Measurements from ENCODE around the gene AGBL4.

AGBL4 gene

DNA sequence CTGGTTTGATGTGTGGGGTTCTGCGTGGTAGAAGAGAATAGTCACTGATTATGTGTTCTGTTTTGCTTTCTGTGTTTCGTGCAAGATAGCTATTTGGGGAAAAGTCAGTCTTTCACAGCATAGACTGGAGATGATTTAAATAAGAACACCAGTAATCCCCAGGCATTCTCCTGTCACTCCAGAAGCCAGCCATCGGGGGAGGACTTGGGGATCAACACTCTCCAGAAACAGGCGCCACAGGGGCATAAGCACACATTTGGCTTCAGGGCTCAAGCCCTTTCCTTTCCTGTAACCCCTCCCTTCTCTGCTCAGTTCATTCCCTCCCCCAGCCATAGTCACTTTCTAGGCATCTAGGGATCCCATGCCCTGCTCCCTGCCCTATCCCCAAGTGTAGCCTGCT, 1149.8 kb downstream of the AGBL4 start:
- DNase-seq: no peak

DNA sequence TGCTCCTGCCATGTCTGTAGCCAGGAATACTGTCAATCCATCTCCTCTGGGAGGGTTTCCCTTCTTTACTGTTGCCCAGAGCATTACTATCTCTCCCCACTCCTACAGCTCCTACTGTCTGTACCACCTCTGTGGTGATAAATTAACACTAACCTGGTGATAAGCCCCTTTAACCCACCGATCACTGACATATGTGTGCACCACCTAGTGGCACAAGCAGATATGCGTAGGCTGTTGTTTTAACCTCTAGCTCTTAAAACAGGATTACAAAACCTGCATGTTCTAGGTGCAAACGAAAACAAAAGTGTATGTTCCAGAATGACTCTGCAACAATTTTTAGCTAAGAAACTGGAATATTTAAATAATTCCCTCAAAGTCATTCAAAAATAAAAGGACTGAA, 1153.2 kb downstream of the AGBL4 start:
- no peak for DNase-seq

DNA sequence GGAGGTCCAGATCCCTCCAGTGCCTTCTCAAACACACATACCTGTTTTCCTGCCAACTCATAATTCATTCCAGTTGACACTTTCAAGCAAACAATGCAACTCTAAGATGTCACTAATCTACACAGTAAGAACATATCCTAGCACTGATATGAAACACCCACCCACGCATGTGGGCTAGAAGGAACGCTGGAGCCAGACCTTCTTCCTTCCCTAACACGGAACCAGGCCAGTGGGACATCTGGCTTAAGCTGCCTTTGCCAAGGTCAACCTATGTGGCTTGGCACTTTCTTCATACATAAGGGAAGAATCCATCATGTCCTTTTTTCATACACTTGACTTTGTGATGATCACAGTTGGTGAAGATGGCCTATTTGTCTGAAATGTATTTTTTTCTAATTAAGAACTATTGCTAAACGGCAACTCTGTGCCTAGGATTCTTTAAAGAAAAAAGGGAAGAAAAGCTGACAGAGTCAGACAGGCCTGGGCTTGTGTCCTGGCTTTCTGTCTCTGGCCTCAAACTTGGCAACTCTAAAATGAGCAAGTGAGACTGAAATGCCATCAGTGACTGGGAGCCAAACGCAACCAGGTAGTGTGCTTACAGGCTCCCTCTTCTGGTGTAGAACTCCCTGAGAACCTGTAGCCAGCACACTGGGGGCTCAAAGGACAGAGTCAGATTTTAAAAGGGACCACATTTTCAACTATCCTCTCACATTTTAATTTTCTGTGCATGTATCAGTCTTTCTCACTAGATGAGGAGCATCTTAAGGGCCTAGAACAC, 1154.4 kb downstream of the AGBL4 start:
- no peak for DNase-seq

DNA sequence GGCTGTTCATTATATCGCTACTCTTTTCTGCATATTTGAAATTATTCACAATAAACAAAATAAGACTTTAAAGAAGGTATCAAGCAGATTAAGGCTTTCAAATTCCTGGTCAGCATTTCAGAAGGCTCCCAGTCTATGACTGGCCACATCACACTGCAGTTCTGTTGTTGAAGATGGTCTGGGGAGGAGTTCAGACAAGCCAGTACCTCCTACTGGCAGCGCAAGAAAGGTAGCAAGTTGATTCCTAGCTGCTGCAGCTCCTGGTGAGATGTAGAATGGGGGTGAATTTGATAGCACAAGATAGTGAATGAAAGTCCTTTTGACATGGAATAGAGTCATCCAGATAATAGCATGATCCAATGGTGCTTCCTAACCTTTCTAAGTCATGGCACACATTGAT, 1158.8 kb downstream of the AGBL4 start:
- no peak for DNase-seq

DNA sequence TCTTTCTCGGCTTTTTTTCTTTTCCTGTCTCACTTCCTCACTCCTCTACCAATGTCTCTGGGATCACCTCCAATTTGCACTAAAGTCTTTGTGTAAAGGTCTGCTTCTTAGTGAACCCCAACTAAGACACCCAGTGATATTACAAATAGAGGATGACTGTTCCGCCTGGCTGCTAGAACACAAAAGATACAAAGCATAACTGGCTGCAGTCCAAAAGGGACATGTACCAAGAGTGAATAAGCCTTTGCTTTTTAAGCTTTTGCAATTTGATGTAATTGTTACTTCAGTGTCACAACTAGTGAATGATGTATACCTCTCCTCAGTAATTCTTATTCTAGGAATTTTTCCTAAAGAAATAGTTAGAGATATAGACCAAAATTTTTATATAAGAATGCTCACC, 1164.3 kb downstream of the AGBL4 start:
- DNase-seq: no peak

DNA sequence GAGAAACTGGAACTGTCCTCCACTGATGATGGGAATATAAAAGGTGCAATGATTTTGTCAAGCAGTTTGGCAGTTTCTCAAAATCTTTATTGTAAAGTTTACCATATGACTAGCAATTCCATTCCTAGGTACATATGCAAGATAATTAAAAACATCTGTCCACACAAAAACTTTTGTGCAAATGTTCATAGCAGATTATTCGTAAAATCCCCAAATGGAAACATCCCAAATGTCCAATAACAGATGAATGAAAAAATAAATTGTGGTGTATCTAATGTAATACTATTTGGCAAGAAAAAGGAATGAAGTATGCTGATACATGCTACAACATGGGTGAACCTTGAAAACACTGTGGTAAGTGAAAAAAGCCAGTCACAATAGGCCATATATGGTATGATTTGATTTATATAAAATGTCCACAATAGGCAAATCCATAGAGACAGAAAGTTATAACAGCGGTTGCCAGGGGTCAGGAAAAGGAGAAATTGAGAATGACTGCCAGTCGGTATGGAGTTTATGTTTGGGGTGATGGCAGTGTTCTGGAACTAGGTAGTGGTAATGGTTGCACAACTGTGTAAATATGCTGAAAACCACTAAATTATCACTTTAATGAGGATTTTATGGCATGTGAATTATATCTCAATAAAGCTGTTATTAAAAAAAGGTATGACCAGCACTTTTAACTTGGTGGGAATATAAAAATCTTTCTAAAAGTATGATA, 1165.4 kb downstream of the AGBL4 start:
- no peak for DNase-seq

DNA sequence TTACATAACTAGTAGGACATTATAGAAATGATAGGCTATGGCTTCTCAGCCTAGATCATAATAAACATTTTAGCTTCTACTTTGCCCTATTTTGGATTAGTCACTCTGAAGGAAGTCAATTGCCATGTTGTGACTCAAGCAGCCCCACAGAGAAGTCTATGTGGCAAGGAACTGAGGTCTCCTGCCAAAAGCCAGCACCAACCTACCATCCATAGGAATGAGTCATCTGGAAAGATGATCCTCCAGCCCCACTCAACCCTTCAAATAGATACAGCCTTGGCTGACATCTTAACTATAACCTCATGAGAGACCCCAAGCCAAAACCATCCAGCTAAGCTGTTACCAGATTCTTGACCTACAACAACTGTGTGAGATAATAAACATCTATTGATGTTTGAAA, 1170.7 kb downstream of the AGBL4 start:
- no peak for DNase-seq

DNA sequence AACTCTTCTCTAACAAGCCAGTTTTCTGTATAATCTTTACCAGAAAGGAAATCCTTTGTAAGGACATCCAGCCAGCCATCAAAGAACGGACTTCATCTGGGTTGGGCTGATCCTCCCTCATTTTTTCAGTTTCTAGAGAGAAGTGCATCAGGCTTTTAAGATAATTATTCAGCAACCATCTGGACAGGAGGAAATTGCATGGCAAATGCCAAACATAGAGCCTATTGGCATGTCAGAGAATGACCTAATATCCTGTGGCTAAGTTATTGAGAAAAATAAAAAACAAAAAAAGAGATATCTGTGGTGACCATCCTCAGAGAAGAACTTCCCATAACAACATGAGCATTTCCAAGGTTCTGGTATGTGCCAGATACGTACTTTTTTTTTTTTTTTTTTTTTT, 1172.1 kb downstream of the AGBL4 start:
- DNase-seq: no peak

DNA sequence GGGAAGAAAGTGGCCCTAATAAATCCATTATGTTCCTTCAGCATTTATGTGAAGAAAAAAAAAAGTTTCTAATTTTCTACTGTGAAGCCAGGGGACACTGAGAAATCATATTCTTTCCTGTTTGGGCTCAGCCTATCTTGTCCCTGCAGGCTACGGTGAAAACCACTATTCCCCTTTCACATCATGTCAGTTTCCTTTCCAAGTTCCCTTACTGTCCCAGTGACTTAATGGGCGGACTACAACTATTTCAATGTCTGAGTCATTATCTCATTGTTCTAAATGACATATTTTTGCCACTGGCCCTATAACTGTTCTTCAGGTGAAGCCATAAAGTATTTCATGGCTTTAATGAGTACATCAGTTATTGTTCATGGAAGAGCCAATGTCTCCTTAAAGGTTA, 1175.7 kb downstream of the AGBL4 start:
- no peak for DNase-seq

DNA sequence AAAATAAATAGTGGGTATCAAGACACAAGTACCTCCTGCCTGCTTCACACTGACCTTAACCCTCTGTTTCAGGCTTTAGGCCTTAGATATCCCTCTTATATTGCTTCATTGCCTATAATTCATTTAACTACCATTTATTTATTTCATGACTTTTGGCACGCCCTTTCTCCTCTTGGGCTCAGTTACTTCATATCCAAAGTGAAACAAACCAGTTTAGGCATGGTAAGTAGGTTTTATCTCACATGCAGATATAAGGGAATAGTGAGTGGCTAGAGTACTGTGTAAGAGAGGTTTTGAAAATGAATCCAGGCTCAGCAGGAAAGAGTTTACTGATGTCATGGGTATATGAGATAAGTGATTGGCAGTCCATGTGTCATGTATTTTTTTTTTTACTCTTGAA, 1177.3 kb downstream of the AGBL4 start:
- no peak for DNase-seq

DNA sequence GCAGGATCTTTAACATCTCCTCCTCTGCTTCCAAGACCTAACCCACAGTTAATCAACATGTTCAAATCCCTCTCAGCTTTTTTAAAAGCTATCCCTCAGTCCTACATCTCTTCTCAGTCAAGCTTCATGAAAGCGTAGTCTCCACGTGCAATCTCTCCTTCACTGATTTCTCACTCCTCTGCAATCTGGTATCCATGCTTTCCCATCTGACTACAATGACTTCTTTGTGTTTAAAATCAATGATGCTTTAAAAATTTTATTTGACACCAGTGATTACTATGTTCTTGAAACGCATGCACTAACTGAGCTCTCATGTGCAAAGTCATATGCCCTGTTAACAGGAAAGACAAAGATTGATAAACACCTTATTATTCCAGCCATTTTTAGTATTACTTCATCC, 1179.6 kb downstream of the AGBL4 start:
- no peak for DNase-seq

DNA sequence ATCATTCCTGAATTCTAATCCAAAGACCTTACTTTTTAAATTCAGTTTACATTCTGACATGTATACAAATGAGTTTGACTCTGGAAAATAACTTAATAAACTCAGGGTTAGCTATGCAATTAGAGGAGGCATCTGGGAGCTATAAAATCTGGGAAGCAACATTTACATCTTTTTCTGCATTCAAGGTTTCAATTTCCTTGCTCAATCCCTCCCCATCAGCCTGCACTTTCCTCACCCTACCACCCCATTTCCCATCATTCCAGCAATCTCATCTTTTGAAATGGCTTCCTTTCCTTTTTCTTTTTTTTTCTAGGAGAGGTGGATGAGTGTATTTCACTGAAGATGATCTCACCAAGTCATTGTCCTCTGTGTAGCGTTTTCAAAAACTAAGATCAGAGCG, 1181.8 kb downstream of the AGBL4 start:
- DNase-seq: no peak

DNA sequence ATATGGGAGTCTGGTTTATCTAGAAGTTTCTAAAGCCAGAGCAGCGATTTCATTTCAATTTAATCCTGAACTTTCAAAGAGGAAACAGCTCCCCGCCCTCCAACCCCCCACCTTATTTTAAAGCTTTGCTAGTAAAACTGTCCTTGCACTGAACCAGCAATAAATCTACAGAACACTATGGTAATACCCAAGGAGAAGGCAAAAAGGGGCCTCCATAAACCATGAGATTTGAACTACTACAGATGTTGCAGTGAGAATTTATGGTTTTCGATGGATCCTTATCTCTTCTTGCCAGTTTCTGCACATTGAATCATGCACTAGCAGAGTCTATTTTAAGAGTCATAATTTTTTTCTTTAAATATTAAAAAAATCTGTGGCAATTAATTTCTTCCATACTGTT, 1182.3 kb downstream of the AGBL4 start:
- DNase-seq: no peak

DNA sequence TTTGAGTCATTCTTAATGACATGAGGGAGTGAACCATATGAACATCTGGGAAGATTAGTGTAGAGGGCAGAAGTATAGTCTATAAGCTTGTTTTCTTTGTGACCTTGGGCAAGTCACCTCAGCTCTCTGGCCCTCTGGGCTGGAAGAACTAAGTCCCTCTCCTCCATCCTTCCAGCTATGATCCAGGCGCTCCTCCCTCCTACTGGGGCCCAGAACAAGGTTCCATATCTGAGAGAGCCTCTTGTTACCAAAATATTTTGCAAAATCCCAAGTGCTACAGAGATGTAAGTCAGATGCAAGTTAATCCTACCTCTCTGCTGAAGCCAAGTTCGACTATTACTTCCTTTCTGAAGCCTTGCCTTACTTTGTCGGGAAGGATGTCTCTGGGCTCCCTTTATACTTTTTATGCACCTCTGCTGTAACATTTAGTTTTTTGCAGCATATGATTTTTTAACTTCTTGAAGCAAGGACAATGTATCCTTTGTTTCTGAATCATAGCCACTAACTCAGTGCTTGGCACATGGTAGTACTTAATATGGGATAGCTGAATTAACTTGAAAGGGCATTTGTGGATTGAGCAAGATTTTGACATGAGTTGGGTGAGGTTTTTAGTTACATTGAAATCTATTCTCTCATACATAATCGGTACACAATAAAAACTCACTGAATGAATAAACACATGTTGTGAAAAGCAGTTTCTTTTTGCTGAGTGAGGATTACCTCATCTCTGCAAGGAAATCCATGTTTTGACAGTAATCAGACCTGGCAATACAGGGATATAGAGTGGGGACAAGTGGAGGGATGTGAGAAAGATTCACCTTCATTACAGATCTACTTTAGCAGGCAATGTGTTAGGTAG, 1192.4 kb downstream of the AGBL4 start:
- no peak for DNase-seq

DNA sequence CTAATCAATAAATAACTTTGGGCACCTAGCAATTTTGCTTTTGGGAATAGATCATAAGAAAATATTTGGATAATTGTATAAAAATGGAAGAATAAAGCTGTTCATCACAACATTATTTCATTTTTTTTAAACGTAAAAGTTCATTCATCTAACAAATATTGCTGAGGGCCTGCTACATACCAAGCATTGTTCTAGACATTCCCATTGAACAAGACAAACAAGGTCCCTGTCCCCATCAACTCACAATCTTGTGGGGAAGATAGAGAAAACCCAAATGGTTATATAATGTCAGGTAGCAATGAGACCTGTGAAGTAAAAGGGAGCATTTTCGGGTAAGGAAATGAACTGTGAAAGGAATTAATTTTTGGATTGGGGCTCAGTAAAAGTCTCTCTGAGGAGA, 1193.0 kb downstream of the AGBL4 start:
- no peak for DNase-seq

DNA sequence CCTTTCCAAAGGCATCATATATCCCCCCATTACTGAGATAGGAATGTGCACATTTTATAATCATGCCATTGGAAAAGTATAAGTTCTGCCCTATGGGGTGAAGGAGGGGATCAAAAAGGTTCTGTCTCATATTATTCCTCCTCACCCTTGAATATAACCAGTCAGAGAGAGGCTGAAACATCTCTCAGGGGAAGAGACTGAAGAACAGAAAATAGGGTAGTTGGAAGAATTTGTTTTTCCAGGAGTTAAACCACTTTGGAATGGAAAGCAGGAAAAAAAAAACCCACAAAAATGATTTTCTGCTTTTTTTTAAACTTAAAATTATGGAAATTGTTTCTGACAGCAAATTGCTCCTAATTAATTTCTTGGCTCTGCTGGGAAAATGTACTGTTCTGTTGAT, 1194.3 kb downstream of the AGBL4 start:
- no peak for DNase-seq

DNA sequence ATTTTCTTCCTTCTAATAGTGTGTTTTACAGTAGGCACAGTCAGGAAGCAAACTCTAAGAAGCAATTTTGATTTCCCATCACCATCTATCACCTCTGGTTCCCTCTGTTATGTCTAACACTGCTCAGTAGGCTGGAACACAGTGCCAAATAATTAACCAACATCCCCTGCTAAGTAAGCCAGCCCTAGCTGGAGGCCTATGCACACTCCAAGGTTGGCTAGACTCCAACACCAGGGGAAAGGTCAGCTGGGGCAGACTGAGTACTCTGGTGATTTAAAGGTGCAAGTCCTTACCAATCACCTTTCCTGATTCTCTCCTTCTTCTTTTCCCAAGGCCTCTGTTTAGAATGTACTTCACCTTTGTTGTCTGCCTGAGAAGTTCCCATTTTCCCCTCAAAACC, 1200.6 kb downstream of the AGBL4 start:
- no peak for DNase-seq

DNA sequence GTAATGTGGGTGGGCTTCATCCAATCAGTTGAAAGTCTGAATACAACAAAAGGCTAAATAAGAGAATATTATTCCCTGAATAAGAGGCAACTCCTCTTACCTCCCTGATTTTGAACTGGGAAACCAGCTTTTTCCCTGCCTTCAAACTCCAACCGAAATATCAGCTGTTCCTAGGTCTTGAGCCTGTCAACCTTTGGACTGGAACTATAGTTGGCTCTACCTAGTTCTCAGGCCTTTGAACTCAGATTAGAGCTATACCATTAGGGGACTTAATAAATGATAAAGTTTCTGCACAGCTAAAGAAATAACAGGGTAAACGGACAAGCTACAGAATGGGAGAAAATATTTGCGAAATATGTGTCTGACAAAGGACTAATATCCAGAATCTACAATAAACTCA, 1203.3 kb downstream of the AGBL4 start:
- DNase-seq: no peak

DNA sequence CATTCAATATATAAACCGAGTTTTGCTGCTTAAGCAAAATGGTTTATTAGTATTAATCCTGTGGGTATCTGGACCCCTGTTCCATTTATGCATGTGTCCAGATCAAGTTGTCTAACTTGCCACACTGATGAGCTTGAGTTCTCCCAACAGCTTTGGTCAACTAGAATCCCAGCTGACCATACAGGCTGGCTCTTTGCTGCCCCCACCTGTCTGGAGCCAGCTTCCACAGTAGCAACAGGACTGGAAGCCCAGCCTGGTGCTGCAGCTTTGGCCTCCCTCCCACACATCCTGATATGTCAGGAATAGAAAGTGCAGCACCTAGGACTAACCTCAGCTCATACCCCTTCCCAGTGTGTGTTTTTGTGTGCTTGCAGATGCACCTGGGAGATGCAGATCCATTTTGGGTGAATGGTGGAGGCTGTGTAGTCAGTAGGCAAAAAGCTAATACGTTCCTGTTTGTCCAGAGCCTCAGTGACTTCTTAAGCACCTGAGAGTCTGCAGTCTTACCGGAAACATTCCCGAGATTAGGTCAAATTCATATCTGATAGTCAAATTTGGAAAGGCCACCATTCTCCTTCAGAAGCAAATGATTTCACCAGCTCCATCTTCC, 1206.1 kb downstream of the AGBL4 start:
- no peak for DNase-seq

DNA sequence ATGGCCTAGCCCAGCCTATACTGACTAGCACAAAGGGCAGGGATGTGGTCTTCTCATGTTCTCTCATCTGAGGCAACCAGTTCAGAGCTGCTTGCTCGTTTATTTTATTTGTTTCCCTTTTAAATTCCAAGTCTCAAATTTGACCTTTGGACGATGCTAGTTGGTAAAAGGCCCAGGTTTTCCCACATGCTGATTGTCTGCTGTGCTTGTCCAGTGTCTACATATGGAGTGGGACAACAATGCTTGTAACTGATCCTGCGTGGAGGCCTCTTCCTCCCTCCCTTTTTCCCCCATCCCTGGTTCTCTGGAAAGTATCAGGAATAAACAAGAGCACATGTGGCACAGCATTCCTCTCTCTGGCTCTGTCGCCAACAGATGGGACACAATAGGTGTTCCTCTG, 1213.0 kb downstream of the AGBL4 start:
- no peak for DNase-seq

DNA sequence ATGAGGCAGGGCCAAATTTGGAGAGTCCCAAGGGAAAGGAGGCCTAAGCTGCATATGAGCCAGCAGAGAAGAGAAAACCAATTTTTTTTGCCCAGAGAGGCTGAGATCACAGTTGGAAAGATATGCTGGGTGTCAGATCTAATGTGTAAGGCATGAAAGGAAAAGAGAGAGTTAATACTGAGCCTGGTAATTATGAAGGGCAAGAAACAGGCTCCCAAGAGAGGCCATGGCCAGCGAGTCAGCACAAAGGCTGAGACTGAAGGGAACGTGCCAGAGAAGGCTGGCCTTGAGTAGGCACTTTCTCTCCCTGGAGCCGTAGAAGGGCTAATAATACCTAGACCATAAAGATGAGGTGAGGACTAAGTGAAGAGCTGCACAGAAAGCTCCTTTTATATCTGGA, 1215.3 kb downstream of the AGBL4 start:
- no peak for DNase-seq

DNA sequence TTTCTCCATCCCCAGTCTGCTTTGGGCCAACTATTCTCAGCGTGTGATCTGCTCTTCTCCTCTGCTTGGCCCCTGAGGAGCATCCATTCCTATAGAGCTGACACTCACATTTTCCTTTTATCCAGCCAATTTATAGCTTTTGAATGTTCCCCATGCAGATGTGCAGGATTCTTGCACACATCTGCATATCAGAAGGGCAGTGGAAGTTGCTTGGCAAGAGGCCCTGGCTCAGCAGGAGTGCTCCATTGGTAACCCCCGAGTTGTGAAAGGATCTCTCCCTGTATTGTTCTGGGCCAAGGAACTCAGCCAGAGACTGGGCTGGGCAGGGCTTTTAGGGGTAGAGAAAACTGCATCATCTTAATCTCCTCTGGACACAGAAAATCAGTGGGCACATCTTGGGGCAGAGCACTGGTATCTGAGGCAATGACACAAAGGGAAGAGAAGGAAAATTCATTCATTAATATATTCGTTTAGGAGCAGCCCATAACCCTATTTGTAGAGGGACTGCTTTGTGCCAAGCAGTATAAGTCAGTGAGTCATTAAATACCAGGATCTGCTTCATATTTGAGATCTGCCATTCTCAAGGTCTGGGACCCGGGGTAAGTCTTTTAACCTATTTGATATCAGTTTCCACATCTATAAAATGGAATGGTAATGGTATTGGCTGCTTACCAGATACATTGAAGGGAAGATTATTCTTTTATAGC, 1216.0 kb downstream of the AGBL4 start:
- no peak for DNase-seq

DNA sequence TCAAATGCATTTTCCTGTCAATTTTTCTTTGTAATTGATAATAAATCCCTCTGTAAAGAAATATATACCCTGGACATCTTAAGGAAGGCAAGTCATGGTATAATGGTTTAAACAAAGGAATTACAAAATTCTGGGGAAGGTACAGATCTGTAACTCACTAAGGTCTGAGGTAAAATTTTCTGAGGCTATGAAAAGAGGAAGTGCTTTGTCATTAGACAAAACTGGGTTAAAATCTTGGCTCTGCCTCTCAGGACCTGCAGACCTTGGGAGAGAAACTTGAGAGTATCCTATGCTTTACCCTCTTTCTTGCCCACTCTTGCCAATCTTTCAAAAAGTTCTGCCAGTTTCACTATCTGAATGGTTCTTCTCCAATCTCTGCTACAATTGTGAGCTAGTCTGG, 1220.3 kb downstream of the AGBL4 start:
- DNase-seq: no peak
